GM21786 (cell line): ENCODE measurements around the gene SVIL.
"Not testable (repeated sequence)": the region's sequence is repeated elsewhere in the genome, so short reads cannot be mapped to it uniquely, and the experiment has no call there.

Source experiments
- ATAC-seq: cut with Tn5 transposase; IDR thresholded peaks from one replicate; pipeline ENCODE4 v1.9.1; 2021; ENCODE audit not compliant: unreplicated experiment

SVIL gene

DNA sequence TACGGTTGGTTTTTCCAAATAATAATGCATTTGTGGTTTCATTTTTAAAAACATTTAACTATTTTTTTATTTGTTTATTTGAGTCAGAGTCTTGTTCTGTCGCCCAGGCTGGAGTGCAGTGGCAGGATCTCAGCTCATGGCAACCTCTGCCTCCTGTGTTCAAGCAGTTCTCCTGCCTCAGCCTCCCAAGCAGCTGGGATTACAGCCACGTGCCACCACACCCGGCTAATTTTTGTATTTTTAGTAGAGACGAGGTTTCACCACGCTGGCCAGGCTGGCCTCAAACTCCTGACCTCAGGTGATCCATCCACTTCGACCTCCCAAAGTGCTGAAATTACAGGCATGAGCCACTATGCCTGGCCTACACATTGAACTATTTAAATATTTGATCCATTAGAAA lies 28.1 kb downstream of the SVIL start:
- not testable (repeated sequence) for ATAC-seq

GRCh38 chr10:29604291-29604825 lies 30.4 kb downstream of the SVIL start:
- no peak for ATAC-seq

DNA sequence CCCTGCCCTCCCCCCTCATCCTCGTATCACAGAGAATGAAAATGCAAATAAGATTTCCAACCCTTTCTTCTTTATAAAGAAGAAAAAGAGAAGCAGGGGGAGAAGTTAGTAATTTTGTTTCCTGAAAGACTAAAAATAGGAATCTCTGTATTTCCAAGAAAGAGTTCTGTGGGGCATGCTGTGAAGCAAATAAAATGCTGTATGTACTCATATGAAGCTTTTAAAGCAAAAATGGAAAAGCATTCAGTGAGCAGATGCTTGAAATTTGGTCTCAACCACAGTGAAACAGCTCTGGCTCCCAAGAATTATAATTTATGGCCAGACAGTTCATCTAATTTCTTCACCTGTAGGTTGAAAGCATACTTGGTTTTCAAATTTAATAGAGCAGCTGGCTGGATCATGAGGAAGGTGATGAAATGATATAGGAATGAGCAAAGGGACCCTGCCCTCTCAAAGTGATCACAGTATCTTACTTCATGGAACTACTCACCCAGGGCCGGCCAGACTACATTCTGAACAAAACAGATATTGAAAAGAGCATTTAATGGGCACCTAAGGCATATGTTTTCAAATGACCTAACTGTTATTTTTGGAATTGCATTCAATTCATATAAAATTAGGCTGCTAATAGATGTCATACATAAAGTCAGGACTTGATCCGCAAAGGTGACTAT lies 31.4 kb downstream of the SVIL start:
- no peak for ATAC-seq

DNA sequence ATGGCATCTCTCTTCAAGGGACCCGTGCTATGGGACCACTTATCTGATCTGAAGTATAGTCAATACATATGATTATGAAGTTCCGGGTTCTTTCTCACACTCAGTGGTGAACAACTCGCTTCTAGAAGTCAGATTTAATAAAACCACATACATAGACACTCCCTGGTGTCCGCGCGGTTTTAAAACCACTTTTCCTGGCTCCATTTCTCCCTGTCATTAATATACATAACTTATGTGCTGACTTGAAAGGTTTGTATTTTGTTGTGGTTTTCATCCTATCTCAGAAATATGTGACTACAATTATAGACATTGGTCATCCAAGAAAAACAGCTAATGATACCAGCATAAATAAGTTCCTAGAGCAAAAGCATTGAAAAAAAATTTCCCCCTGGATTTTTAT lies 34.0 kb downstream of the SVIL start:
- ATAC-seq, result no peak

- no peak for ATAC-seq
Observed at GRCh38 chr10:29600067-29600466, 34.7 kb downstream of the SVIL start.

DNA sequence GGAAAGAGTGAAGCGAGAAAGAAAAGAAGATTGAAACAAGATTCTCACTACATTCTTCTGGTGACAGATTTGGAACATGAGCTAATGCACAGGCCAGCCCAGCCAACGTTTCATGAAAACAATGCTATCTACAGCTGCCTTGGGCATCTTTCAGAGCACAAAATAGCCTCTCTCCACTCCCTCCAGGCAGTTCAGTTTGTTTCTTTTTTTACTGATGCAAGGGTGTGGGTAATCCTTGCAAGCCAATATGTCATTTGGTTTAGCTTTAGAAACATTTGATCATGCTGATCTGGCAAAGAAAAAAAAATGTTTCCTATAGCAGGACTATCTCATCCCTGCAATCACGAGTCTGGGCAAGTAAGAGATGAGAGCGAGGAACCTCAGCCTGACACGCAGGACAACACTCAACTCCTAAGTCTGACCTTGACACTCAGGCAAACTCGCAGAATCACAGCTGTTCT lies 35.9 kb downstream of the SVIL start:
- ATAC-seq, result no peak

- ATAC-seq, result no peak
Observed at GRCh38 chr10:29596826-29597225, 37.9 kb downstream of the SVIL start.

- ATAC-seq, result no peak
Observed at GRCh38 chr10:29596356-29596755, 38.4 kb downstream of the SVIL start.

- no peak for ATAC-seq
Observed at GRCh38 chr10:29595636-29596225, 39.0 kb downstream of the SVIL start.

GRCh38 chr10:29595146-29595545 lies 39.6 kb downstream of the SVIL start:
- no peak for ATAC-seq

- ATAC-seq, result no peak
Observed at GRCh38 chr10:29591651-29591968, 43.2 kb downstream of the SVIL start.

- no peak for ATAC-seq
Observed at GRCh38 chr10:29590915-29591650, 43.7 kb downstream of the SVIL start.

DNA sequence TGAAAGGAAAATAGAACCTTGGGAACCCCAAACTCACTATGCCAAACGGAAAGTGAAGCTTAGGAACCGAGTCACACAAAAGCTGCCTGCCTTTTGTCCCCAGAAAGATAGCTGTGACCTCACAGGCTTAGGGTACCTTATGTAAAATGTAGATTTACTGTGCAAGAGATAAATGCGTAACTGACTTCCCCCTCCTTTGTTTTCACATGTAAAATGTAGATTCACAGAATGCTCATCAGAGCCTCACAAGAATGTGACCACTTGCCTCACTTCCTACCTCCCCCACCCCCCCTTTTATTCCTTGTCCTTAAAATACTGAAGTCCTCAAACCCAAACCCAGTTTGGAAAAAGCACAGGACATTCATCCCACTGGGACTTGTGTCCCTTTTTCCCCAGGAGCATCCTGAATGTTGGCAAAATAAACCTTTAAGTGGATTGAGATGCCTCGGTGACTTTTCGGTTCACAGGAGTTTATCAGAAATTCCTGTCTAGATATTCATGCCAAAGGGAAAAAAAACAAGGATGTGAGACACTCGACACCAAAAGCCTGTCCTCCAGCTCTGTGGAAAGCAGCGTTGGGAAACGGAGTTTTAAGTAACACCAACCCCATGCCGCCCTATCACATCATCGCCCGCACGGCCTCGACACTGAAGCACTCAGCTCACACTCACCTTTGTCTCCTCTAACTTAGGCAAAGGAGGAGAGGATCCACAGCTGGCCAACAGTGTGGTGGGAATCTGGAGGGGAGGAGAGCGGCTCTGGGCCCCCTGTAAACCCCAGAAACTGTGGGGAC lies 45.9 kb downstream of the SVIL start:
- no peak for ATAC-seq

- ATAC-seq, result not testable (repeated sequence)
Observed at GRCh38 chr10:29587750-29588628, 46.8 kb downstream of the SVIL start.

DNA sequence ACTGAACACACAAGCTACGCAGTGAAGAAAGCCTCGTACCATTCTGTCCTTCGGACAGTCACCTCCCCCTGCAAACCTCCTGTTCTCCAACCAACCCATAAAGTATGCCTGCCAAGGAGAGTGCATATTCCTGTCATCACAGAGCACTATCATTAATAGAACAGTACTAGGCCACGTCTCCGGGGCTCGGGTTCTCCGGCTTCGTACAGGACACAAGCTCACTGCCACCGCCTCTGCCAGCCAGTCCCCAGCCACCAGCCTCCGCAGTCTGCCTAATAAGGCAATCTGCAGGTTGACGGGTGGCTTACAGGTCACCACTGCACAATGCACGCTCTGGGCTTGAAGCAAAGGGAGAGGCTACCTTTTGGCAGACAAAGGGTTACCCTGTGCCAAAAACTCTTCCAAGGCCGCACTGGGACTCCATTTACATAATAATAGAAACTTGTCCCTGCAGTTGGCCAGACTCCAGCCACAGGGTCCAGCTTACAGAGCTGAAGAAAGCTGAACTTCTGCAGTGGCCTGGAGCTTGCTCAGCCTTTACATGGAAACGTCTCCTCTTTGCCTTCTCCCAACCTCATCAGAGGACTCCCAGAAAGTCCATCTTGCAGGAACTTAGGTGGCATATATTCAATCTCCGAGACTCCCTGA lies 47.5 kb downstream of the SVIL start:
- ATAC-seq, result not testable (repeated sequence)

GRCh38 chr10:29586509-29586908 lies 48.3 kb downstream of the SVIL start:
- no peak for ATAC-seq

- no peak for ATAC-seq
Observed at GRCh38 chr10:29585488-29585976, 49.2 kb downstream of the SVIL start.

DNA sequence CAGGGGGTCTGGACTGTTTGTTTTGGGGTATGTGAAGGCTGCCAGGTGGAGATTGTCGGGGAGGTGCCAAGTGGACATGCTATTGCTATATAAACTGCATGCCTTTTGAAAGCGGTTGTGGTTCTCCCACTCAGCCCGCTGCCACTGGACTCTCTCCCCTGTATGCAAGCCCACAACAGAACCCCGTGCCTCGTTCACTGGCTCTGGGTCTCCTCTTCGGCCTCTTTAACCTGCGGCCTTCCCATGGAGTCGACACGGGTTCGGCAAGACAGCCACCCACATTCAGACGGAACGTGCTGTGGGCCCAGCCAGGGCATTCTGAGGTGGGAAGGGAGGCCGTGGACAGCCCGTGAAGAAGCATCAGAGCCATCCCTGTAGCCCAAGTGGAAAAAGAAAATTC lies 50.3 kb downstream of the SVIL start:
- no peak for ATAC-seq

DNA sequence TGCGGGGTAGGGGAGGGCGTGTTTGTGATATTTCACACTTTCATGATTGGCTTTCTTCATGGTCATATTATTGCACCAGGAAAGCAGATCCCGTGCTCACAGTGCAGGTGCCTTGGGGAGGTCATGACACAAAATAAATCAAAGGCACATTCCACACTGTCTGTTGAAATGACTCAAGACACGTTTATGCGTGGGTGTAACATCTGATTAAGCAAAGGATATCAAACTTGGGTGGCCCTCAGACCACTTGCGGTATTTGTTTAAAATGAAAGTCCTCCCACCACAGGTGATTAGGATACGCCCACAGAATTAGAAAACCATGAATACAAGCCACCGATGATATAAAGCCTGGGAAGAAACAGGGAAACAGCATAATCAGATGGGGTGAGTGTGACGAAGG lies 51.1 kb downstream of the SVIL start:
- ATAC-seq, result no peak

- not testable (repeated sequence) for ATAC-seq
Observed at GRCh38 chr10:29582769-29583168, 52.0 kb downstream of the SVIL start.
